Measurements from ENCODE around the gene DLX4.

DNA sequence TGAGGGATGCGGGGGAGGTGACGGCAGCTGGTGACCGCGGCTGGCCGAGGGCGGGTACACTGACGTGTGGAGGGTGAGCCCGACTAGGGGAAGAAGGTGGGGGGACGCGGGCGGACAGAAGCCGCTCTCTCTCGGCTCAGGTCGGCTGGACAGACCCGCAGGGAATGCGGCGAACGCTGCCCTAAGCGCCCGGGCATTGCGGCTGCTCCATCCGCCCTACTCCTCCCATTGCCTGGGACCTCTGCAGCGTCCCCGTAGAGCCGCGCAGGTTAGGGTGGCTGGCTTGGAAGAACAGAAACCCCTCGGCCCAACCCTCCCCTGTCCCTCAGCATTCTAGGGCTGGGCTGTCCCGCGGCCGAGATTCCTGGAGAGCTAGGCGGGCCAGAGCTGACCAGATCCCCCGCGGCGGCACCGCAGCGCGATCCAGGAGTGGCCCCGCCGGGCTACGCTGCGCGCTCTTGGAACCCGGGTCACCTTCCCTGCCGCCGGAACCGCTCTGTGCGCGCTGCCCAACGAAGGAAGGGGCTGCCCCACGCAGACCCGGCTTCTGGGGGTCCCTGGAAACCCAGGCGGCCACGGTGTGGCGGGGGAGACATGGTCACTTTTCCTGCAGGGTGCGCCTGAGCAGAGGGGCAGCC is 3.0 kb downstream of the DLX4 start:
- TF ChIP-seq, protein P1, sequence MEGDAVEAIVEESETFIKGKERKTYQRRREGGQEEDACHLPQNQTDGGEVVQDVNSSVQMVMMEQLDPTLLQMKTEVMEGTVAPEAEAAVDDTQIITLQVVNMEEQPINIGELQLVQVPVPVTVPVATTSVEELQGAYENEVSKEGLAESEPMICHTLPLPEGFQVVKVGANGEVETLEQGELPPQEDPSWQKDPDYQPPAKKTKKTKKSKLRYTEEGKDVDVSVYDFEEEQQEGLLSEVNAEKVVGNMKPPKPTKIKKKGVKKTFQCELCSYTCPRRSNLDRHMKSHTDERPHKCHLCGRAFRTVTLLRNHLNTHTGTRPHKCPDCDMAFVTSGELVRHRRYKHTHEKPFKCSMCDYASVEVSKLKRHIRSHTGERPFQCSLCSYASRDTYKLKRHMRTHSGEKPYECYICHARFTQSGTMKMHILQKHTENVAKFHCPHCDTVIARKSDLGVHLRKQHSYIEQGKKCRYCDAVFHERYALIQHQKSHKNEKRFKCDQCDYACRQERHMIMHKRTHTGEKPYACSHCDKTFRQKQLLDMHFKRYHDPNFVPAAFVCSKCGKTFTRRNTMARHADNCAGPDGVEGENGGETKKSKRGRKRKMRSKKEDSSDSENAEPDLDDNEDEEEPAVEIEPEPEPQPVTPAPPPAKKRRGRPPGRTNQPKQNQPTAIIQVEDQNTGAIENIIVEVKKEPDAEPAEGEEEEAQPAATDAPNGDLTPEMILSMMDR (conservative IDR thresholded peaks at IDR 0.05; ENCODE audit: low read depth, low read length) = no peak
- TF ChIP-seq EZH2 (IDR thresholded peaks at IDR 0.05; ENCODE audit: low read length, unreplicated experiment) = peak; percentile 60
